Astrocyte of the cerebellum (primary cell): ENCODE results near the gene LRRC27.

Experiments used
- DNase-seq: peaks from one replicate; pipeline ENCODE4 v3.0.0-alpha.2; 2011; ENCODE audit warnings: low read depth
- H3K4me3 ChIP-seq: 2 replicates; pipeline ENCODE4 v1.5.1; 2011; ENCODE audit warnings: mild to moderate bottlenecking, low read depth, low read length, moderate library complexity
- CTCF ChIP-seq: IDR thresholded peaks from 2 replicates; pipeline ENCODE4 v1.5.1; 2012; ENCODE audit warnings: low read length, low read depth, moderate library complexity, mild to moderate bottlenecking; ENCODE audit errors: missing control alignments
- in situ Hi-C: cut with HindIII; loops from 2 replicates; pipeline ENCODE4 v1.10.0; 2017; ENCODE audit warnings: low sequenced_read_pairs

LRRC27 gene

GRCh38 chr10:132404911-132405462 is 73.0 kb downstream of the LRRC27 start:
- in situ Hi-C loops, result no loop called here
- TF ChIP-seq CTCF, result no peak
- no peak for DNase-seq
- H3K4me3 ChIP-seq, result no peak overlapping the region

- H3K4me3 ChIP-seq, result no peak overlapping the region
- in situ Hi-C loops, result no loop called here
- no peak for DNase-seq
- no peak for TF ChIP-seq CTCF
Observed at GRCh38 chr10:132405463-132405991, 73.5 kb downstream of the LRRC27 start.

GRCh38 chr10:132406181-132406580 is 74.2 kb downstream of the LRRC27 start:
- DNase-seq, result no peak
- no peak overlapping the region for H3K4me3 ChIP-seq
- in situ Hi-C loops, result no loop called here
- TF ChIP-seq CTCF, result no peak

GRCh38 chr10:132406750-132407149 is 74.8 kb downstream of the LRRC27 start:
- H3K4me3 ChIP-seq, result no peak overlapping the region
- no peak for DNase-seq
- TF ChIP-seq CTCF, result no peak
- in situ Hi-C loops, result no loop called here

- H3K4me3 ChIP-seq, result no peak overlapping the region
- in situ Hi-C loops, result no loop called here
- no peak for DNase-seq
- no peak for TF ChIP-seq CTCF
Observed at GRCh38 chr10:132407243-132407746, 75.3 kb downstream of the LRRC27 start.

DNA sequence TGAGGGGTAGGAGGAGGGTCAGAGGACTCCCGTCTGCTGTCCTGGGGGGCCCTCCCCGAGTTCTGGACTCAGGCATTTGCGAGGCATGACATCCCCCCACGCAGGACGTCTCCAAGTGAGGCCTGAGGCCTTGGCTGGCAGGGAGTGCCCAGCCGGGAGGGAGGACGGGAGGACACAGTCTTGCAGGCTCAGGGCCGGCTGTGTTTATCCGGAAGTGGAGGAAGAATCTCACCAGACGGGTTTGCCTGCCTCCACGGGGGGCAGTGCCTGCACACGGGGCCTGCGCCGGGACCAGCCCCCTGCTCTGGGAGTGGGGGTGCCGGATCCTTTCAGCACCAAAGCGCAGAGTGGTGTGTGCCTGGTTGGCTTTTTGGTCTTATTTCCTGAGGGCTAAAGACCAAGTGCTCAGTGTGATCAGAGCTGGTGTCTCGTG is 75.9 kb downstream of the LRRC27 start:
- no peak for DNase-seq
- TF ChIP-seq CTCF, result no peak
- no peak overlapping the region for H3K4me3 ChIP-seq
- in situ Hi-C loops, result no loop called here
